Lower leg skin (tissue), 3 donors: Measurements from ENCODE around the gene CYP2D6.

Experiments
- POLR2A ChIP-seq, 2 donors: fragments of 450-650 bp; IDR thresholded peaks; one replicate each; pipeline ENCODE4 v1.6.1; 2016 to 2017; ENCODE audit warnings: antibody characterized with exemption in 2 of 2, mild to moderate bottlenecking in 1 of 2, moderate library complexity in 1 of 2
- TF ChIP-seq, protein P1 (sequence below), 3 donors: fragments of 450-650 bp; IDR thresholded peaks; one replicate each; pipeline ENCODE4 v1.5.1; 2016; ENCODE audit warnings: antibody characterized with exemption in 3 of 3, mild to moderate bottlenecking in 3 of 3, moderate library complexity in 2 of 3

GRCh38 chr22:42154293-42155052, 23.9 kb upstream of the CYP2D6 start:
- TF ChIP-seq, protein P1, sequence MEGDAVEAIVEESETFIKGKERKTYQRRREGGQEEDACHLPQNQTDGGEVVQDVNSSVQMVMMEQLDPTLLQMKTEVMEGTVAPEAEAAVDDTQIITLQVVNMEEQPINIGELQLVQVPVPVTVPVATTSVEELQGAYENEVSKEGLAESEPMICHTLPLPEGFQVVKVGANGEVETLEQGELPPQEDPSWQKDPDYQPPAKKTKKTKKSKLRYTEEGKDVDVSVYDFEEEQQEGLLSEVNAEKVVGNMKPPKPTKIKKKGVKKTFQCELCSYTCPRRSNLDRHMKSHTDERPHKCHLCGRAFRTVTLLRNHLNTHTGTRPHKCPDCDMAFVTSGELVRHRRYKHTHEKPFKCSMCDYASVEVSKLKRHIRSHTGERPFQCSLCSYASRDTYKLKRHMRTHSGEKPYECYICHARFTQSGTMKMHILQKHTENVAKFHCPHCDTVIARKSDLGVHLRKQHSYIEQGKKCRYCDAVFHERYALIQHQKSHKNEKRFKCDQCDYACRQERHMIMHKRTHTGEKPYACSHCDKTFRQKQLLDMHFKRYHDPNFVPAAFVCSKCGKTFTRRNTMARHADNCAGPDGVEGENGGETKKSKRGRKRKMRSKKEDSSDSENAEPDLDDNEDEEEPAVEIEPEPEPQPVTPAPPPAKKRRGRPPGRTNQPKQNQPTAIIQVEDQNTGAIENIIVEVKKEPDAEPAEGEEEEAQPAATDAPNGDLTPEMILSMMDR (IDR thresholded peaks at IDR 0.05), result no peak
- no peak for TF ChIP-seq POLR2A (IDR thresholded peaks at IDR 0.05)
